SU-DHL-6 (cell line): ENCODE data around the gene SNCA.

ENCODE experiments used
- CTCF ChIP-seq: fragments of 200-600 bp; sonication (generic); IDR thresholded peaks from one replicate; pipeline ENCODE4 v1.5.1; 2017; ENCODE audit warnings: antibody characterized with exemption, mild to moderate bottlenecking, low read length, moderate library complexity; ENCODE audit not compliant: insufficient read depth, poor library complexity, severe bottlenecking
- EZH2phosphoT487 ChIP-seq: fragments of 200-600 bp; sonication (generic), shearing (Covaris generic); conservative IDR thresholded peaks from 2 replicates; pipeline ENCODE4 v1.6.1; 2018; ENCODE audit warnings: mild to moderate bottlenecking, antibody characterized with exemption, low read length, moderate library complexity, mixed read lengths

- TF ChIP-seq CTCF (no peak), EZH2phosphoT487 (no peak)
These were observed 33.0 kb downstream of the SNCA start for GRCh38 chr4:89803915-89804314.
